HG02588 (cell line): ENCODE data around the gene CNTN4.
"Not testable (repeated sequence)": the region's sequence is repeated elsewhere in the genome, so short reads cannot be mapped to it uniquely, and the experiment has no call there.

Source experiments
- ATAC-seq: cut with Tn5 transposase; IDR thresholded peaks from one replicate; pipeline ENCODE4 v1.9.1; 2021; ENCODE audit warnings: mild to moderate bottlenecking, moderate library complexity; ENCODE audit not compliant: unreplicated experiment

Gene CNTN4

GRCh38 chr3:2511356-2511755 lies 412.7 kb downstream of the CNTN4 start:
- ATAC-seq: no peak

DNA sequence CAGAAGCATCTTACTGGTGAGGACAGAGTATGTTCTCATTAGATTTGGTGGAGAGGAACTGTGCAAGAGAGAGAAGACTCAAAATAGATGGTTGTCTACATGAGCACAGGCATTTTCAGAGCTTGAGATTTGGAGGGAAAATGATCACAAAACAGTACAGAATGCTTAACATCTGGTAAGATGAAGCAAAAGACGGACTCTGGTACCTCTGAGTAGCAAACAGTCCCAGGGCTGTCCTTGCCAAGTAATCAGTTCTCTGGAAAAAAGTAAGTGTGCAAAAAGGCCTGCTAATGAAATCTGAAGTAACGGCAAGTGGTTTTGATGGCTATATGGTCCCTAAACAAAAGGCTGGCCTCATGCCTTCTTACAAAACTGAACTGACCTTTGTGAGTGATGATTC lies 414.2 kb downstream of the CNTN4 start:
- ATAC-seq: no peak

DNA sequence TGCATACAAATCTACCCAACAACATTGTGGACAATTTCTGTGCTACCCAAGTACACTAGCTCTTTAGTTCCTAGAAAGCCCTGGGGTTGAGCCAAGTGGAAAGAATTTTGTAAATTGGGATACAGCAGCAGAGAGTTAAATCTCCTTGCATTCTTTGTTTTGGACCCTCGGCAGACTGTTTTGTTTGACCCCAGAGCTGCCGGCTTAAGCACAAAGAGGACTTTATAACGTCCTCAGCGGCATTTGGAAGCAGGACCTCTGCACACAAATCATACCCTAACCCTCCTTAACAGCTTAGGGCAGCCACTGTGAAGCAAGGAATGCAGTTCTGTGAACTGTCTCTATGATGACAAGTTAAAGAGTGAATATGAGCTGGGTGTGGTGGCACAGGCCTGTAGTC lies 415.3 kb downstream of the CNTN4 start:
- no peak for ATAC-seq

DNA sequence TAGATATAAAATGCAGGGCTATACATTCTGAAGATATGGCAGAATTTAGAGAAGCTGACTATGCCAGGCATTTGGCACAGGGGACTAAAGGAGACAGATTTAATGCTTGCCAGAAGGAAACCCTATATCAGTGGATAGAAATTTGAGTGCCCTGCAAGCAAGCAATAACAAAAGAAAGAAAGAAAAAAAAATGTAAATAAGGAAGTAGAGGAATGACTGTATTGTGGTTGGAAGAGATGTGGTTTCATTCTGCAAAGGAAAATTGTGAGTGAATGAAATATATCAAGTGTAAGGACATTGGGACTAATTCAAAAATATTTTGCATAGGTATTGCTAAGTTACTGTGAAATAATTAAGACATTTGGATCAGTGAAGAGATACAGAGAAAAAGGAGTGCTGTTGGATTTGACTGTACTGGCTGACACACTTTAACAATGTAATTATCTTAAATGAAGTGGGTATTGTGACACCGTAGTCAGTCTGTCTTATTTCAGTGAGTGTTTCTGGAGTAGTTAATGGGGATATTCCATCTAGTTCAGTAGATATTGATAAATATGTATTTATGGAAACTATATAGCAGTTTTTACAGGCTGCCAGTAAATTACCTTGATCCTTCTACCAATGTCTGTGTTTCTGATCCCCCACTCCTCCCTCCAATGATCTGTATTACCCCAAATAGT lies 418.2 kb downstream of the CNTN4 start:
- ATAC-seq: no peak

DNA sequence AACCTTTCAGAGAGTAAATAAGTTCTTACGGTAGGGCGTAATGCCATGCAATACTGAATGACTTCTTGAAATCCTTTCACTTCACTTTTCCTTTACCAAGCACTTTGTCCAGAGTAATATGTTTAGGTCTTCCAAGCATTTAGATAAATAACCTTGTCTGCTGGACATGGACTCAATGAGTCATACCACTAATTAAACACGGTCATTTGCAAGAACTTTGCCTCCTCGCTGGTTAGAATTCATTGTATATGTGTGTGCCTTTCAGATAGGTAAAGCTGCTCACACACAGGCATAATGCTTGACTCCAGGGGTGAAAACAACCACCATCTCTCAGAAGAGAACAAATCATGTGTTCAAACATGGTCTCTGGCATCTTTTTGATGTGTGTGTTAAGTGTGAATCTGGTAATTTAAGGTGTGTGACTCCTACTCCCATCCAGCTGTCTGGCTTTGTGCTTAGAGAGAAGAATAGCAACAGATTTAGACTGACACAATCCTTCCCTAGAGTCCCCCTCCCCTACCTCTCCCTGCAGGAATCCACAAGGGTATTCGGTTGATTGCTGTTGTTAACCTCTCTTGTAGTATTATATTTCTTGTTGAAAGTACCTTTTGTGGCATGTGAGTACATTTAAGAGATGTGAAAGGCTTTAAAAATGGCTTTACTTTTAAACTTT lies 419.0 kb downstream of the CNTN4 start:
- no peak for ATAC-seq

DNA sequence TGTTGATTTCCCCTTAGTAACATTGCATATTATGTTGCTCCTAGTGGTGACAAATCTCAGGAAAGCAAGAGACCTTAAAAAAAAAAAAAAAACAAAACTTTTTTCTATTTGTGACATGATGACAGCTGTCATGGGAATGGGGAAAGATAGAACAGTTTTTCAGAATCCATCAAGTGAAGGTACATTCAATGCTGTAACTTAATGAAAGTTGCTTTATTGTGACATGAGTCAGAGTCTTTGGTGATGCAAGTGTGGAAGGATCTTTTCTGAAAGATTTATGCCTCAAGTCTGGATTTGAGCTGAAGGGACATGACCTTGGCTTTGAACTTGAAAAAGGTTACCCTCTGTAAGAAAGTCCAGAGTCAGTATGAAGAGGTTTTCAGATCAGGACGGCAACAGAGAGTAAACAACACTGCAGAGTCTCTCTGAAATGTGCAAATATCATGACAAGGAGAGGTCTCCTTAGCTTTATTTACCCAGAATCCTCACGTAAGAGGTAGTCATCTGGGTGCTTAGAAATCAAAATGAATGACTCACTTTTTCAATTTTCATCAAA lies 424.7 kb downstream of the CNTN4 start:
- no peak for ATAC-seq

DNA sequence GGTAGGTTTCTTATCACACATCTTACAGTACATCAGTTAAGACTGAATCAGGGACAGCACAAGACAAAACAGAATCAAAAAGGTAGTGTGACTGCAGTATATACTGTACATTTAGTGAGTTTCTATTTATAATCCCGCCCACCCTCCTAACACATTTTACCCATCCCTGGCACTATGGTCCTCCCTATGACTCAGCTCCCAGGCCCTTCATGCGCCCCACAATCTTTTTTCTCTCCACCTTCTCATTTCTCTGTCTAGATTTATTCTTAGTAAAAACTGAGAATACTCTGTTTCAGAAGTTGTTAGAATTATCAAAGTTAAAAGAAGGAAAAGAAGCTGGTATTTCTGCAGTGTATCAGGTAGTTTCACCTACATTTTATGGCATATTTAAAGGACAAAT lies 427.3 kb downstream of the CNTN4 start:
- no peak for ATAC-seq

GRCh38 chr3:2526926-2527325 lies 428.3 kb downstream of the CNTN4 start:
- ATAC-seq: no peak

GRCh38 chr3:2527328-2527727 lies 428.7 kb downstream of the CNTN4 start:
- not testable (repeated sequence) for ATAC-seq

DNA sequence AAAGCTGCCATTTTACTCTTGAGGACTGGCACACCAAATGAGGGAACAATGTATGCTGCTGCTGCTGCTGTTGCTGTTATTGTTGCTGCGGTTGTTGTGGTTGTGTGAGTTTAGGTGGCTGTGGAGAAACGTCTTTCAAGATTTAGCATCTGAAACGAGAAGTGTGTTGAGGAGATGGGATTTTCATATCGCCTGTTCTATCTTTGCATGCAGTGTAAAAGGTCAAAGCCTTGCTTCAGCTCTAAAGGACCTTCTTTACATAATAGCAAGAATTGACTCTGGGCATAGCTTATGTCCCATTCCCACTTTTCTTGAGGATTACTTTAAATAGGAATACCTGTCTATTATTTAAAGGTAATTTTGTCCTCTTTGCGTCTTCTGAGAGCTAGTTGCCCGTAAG lies 436.1 kb downstream of the CNTN4 start:
- ATAC-seq: not testable (repeated sequence)

DNA sequence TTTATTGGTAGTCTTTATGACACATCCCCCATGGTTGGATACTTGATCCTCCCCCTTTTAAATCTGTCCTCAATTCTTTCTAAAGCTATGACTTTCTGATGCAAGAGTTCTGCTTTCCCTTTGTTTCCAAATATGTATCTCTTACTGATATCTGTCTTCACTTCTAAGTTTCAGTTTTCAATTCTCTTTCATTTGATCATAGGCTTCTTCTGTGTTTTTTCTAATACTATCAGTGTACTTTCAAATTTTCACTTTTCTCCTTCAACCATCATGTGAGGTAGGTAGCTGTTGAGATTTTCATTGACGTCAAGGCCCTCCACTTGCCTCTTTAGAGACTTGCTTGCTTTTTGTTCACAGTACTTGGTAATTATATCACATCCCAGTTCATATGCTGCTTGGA lies 436.5 kb downstream of the CNTN4 start:
- no peak for ATAC-seq

GRCh38 chr3:2536575-2536974 lies 437.9 kb downstream of the CNTN4 start:
- ATAC-seq: no peak

DNA sequence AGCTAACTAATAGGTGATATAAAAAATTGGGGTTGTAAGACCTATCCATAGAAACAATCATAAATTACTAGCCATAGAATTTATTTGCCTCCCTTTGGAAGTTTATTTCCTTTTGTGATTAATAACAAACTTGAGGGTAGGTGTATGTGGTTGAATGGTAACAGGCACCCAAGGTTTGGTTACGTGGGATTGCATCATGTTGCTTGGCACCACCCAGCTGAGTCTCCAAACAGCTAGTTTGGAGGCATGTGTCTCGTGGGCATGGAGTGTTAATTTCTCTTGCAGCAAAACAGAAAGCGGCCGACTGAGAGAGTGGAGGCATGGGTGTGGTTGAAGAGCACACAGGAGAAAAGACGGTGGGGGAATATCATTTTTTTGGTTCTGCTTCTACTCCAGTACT lies 441.4 kb downstream of the CNTN4 start:
- no peak for ATAC-seq

- no peak for ATAC-seq
These were observed 444.6 kb downstream of the CNTN4 start for GRCh38 chr3:2543247-2543646.

DNA sequence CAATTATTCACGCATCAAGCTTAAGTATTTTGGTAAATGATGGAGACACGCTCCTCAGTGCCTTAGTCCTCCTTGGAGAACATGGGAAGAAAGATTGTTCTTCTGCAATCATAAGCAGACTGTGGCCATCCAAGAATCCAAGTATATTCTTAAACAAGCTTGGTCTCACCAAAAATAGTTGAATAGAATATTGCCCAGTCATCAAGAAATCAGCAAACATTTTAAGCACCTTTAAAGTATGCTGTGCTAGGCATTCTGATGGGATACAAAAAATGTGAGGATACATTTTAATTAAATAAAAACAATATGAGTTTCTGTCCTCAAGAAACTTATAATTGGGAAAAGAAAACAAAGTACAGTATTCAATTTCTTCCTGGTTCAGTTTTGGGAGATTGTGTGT lies 445.5 kb downstream of the CNTN4 start:
- ATAC-seq: no peak

DNA sequence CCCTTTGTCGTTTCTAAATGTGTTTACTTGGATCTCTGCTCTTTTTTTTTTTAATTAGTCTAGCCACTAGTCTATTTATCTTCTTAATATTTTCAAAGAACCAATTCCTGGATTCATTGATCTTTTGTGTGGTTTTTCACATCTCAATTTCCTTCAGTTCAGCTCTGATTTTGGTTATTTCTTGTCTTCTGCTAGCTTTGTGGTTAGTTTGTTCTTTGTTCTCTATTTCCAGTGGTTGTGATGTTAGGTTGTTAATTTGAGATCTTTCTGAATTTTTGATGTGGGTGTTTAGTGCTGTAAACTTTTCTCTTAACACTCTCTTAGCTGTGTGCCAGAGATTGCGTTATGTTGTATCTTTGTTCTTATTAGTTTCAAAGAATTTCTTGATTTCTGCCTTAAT lies 446.1 kb downstream of the CNTN4 start:
- no peak for ATAC-seq

DNA sequence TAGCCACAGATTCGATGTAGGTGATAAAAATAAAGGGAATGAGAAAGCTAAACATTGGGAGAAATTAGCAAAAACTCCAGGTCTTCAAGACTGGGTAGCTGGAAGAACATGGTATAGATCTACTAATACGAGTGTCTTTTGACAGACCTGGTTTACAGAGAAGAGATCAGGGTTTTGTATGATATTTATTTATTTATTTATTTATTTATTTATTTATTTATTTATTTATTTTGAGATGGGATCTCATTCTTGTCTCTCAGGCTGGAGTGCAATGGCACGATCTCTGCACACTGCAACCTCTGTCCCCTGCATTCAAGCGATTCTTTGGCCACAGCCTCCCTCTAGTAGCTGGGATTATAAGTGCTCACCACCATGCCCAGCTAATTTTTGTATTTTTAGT lies 448.4 kb downstream of the CNTN4 start:
- ATAC-seq: no peak

- no peak for ATAC-seq
These were observed 456.0 kb downstream of the CNTN4 start for GRCh38 chr3:2554656-2555055.

DNA sequence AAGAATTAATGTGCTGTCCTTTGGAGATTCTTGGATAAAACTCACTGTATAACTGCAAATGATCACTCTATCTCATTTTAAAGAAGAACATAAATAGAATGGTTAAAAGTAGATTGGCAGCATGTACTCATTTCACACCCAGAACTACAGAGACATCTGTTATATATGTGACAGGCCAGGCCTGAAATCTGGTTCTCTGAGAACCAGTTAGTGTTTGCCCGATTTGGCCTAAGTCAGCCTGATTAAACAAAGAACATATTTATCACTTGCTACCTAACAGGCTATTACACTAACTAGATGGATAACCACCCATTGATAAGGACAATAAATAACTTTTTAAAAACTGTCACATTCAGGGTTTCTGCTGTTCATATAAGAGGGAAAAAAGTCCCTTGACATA lies 460.1 kb downstream of the CNTN4 start:
- ATAC-seq: no peak

DNA sequence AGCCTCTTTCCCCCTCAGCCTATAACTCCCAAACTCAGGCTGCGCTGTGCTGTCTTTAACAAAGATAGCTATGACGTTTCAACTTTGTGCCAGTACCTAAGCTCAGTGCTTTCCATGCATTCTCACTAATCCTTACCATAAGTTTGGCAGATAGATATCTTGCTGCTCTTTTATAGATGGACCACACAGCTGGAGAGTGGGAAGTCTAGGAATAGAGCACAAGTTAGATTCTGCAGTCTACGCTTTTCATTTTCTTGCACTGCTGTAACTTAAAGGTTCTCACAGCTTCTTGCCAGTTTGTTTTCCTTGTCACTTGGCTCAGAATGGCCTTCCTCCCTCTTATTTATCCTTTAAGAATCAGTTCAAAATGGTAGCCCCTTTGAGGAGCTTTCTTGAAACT lies 468.8 kb downstream of the CNTN4 start:
- ATAC-seq: no peak

DNA sequence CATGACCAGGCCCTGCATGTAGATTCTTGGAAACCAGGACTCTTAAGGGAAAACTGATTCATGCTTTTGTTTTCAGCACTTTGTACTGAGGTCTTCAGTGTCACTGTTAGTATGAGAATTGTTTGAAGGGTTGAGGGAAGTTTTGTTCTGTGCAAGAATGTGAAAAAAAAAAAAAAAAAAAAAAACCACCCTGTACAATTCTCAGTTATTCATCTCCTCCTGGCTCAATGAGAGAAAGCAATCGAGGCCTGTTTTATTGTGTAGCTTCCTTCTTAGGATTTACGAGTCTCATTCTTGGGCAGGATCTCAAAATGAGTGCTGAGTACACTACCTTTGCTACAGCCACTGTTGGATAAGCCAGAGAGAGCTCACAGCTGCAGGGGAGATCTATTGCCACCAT lies 469.5 kb downstream of the CNTN4 start:
- no peak for ATAC-seq

GRCh38 chr3:2568929-2569328 lies 470.3 kb downstream of the CNTN4 start:
- no peak for ATAC-seq

DNA sequence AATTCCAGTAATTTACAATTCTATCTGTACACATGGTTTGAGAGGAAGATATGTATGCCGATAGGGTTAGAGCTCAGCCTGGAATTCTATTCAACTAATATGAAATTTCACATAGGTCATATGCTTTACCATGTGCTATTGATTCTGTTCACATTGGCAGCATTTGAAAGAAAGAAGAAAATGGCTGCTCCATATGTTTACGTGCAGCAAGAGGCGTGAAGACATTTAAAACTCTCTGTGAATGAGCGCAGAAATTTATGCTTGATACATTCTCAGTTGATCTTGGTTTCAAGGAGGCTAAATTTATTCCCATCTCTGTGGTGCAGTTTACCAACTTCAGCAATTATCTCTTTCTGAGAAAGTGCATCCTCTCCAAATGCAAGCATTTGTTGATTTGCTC lies 478.9 kb downstream of the CNTN4 start:
- no peak for ATAC-seq
